Neural cell (in vitro differentiated cells): ENCODE measurements around the gene PTPRU.

ENCODE experiments used
- RAD21 ChIP-seq: fragments of 450-650 bp; conservative IDR thresholded peaks from 2 replicates; pipeline ENCODE4 v1.6.1; 2014; ENCODE audit warnings: antibody characterized with exemption, mild to moderate bottlenecking, moderate library complexity
- TF ChIP-seq, protein P1 (sequence below): fragments of 450-650 bp; IDR thresholded peaks from 2 replicates; pipeline ENCODE4 v1.5.1; 2014; ENCODE audit warnings: antibody characterized with exemption, mild to moderate bottlenecking, moderate library complexity; ENCODE audit not compliant: poor library complexity, severe bottlenecking

DNA sequence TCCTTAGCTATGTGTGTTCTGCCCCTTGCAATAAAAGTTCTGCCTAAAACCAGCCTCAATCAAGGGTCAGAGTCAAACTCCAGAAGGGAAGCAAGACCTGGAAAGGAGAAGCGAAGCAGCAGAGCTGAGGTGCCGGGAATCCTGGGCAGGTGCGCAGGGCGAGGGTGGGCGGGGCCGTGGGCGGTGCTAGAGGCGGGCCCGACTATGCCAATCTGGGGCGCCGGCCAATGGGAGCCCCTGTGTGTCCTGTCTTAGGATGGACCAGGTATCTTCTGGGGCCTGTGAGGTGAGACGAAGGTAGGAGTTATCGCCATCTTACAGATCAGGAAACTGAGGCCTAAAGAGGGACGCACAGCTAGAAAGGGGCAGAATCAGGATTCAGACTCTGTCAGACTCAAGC, 120.3 kb downstream of the PTPRU start:
- TF ChIP-seq, protein P1, sequence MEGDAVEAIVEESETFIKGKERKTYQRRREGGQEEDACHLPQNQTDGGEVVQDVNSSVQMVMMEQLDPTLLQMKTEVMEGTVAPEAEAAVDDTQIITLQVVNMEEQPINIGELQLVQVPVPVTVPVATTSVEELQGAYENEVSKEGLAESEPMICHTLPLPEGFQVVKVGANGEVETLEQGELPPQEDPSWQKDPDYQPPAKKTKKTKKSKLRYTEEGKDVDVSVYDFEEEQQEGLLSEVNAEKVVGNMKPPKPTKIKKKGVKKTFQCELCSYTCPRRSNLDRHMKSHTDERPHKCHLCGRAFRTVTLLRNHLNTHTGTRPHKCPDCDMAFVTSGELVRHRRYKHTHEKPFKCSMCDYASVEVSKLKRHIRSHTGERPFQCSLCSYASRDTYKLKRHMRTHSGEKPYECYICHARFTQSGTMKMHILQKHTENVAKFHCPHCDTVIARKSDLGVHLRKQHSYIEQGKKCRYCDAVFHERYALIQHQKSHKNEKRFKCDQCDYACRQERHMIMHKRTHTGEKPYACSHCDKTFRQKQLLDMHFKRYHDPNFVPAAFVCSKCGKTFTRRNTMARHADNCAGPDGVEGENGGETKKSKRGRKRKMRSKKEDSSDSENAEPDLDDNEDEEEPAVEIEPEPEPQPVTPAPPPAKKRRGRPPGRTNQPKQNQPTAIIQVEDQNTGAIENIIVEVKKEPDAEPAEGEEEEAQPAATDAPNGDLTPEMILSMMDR: no peak
- no peak for TF ChIP-seq RAD21
